Epidermal melanocyte (primary cell): ENCODE measurements around the gene CTIF.

ENCODE experiments used
- DNase-seq: peaks from one replicate; pipeline ENCODE4 v3.0.0; 2011; ENCODE audit warnings: low spot score; ENCODE audit not compliant: insufficient read length

The CTIF gene

DNA sequence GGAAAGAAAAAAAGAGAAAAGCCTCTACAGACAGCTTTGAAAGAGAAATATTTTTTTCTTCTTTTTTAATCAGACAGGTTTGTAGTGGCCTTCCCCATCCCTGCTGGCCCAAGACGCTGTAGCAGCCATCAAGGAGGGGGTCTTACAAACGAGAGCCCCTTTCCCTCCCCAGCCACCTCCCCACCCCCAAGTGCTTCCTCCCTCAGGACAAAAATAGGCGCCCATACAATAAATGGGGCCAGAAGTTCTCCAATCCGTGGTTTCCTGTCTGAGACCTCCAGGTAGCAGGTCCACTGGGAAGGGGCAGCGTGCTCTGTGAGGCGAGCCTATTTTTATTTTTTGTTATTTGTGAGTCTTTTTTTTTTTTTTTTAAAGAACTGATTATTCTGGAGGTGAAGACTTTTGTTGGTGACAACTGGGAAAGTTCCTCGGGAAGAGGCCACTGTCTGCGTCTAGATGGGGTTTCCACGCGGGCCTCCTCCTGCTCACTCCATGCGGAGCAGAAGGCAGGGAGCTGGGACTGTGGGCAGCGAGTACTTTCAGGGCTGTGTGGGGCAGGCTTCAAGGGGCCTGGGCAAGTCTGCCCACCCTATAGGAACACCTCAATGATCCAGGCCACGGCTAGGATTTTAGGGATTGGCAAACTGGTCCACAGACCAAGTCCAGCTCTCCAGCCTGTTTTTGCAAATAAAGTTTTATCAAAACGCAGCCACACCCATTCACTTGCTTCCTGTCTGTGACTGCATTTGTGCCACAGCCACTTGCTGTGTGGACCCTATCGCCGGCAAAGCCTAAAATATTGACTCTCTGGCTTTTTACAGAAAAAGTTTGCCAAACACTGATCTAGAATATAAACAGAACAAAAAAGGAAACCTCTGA is 139.6 kb downstream of the CTIF start:
- no peak for DNase-seq

DNA sequence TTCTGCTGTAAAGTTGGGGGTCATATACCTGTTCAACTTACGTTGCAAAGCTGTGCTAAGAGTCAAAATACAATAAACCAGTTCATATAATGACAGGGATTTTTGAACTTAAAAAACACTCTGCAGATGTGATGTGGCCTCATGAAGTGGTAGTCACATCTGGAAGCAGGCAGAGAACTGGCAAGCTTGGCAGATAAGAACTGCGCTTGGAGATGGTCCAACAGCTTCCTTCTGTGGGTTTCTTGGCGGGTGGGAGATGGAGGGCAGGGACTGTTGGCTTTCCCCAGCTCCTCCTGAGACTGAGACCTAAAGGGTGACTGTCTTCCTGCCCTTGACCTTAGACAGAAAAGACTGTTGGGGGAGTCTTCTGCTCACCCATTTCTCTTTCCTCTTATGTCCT is 140.4 kb downstream of the CTIF start:
- DNase-seq = no peak

DNA sequence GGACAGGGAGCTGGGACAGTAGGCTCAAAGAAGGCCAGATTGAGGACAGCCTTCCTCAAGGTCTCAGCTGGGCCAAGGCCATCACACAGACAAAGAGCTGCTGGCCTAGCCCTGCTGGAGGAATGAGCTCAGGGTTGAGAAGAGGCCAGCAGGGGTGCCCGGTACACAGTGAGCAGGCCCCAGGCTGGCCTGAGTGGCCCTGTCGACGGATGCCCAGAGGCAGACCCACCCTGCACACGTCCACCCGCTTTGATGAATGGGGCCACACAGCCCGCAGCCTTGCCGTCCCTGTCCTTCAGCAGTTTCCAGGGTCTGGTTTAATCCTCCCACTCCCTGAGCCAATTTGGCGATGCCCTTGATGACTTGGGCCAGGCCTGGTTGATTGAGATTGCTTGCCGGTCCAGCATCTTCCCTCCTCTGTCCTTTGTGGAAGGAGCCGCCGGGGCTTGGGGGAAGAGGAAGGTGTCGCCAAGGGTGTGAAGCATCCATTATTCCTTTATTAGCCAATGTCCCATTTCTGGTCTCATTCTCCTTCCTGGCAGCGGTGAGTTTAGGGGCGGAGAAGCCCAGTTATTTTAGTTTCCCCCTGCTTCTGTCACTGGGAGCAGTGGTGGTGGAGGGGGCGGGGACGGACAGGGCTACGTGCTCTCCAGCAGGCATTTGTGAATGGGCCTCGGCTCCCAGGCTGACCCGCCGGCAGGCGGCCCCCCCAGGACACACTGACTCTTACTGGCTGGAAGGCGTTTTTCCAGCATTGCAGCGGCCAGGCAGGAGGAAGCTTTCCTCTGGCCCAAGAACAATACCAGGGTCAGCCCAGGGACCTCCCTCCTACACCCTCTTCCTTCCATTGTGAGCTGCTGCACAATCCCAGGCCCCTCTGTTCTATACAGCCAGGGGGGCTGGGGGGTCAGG is 141.8 kb downstream of the CTIF start:
- no peak for DNase-seq

- DNase-seq = no peak
Measured at GRCh38 chr18:48682768-48683167, 143.9 kb downstream of the CTIF start.

- no peak for DNase-seq
Measured at GRCh38 chr18:48683197-48683596, 144.4 kb downstream of the CTIF start.

GRCh38 chr18:48683661-48684060 is 144.8 kb downstream of the CTIF start:
- DNase-seq = no peak

GRCh38 chr18:48687346-48688042 is 148.7 kb downstream of the CTIF start:
- no peak for DNase-seq

DNA sequence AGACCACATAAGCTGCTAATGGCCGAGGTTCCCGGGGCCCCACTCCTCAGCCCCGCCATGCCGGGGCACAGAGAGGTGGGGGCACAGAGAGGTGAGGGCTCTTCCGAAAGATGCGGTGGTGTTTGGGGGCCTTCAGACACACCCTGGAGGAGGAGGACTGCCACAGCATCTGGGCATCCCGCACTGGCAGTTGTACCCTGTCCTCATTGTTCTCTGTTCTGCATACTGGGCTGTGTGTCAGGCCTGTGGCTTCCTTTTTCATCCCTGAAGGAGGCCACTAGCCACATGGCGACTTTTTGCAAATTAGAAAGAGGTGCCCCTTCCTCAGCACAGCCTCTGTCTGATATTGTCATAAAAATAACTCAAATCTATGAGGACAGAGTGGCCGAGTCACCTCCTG is 150.1 kb downstream of the CTIF start:
- DNase-seq = no peak

GRCh38 chr18:48689548-48689947 is 150.7 kb downstream of the CTIF start:
- no peak for DNase-seq

DNA sequence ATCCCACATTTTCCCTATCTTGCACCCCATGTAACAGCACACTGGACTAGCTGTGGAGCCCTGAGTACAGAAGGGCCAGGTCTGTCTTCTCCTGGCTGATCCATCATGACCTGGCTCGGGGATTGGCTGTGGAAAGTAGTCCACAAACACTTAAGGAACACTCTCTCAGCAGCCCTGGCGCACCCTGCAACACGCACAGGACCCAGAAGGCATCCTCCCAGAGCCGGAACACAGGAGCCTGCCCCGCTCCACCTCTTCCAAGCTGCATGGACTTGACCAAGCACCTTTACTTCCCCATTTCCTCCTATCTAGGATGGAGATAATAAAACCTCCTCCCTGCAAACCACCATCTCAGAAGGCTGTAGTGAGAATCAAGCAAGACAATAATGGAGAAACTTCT is 151.7 kb downstream of the CTIF start:
- no peak for DNase-seq

GRCh38 chr18:48693006-48693405 is 154.2 kb downstream of the CTIF start:
- no peak for DNase-seq

DNA sequence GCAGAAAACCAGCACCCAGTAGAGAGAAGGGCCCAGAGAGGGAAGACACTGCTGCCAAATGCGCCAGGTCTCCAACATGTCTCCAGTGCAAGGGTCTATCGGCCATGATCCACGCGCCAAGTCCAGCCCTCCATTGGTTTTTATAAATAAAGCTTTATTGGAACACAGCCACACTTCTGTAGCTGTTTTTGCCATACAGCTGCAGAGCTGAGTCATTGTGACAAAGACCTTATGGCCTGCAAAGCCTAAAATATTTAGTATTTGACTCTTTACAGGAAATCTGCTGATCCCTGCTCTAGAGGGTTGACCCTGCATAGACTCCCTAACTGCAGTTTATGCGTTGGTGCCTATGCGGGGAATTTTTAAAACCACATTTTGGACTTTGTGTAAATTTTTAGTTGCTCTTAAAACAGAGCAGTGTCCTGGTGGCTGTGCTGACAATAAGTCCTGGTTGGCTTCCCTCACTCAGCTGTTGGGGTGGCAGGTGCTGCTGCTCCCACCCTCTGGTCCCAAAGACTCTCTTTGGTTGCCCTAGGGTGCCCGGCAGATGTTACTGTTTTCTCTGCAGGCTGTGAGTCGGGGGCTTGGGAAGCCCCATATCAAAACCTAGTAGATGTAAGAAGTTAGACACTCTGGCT is 154.9 kb downstream of the CTIF start:
- no peak for DNase-seq

DNA sequence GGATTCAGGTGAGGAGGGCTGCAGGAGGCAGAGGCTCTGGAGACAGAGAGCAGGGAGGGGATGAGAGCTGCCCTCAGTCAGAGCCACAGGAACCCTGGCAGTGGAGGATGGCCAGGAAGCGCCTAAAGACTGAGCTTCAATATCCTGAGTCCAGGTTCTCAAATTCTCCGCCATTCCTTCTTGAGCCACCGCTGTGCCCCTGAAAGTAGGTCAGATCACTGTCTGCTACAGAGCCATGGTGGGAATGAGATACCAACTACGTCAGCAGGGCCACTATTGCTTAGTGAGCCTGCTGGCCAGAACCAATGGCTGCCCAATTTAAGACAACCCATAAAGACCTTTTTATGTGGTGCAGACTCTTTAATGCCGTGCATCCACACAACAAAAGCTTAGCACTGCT is 155.5 kb downstream of the CTIF start:
- no peak for DNase-seq

DNA sequence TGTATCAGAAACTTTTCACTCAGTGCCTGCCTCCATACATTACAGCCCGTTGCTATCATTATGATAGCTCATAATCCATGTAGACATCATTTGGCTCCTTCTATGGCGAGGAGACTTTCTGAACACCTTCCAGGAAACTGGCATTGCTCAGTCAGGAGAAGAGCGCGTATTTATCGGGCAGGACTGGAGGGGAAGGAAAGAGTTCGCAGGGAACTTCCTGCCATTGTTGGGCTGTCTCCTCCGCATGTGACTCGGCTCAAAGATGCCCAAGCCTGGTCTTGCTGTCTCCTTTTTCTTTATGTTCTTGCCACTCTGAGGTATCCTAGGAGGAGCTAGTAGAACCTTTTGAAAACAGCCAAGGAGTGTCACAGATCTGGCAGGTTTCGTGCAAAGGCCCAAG is 156.8 kb downstream of the CTIF start:
- DNase-seq = no peak

- no peak for DNase-seq
Measured at GRCh38 chr18:48696218-48696617, 157.4 kb downstream of the CTIF start.

DNA sequence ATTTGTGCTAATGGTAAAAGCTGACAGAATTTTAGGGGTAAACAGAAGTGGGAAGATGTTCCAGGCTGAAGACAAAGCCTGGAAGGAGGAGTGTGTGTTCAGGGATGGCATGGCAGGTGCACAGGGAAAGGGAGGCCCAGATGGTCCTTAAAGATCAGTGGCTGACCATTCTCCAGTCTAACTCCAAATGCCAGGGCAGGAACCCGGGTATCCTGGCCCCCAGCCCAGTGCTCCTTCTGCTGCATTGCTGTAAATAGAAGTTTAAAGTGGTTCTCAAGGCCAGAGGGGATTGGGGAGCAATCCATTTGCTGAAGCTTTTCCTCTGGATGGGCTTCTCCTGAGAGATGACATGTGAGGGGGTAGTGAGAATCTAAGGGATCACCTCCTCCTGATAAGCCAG is 158.6 kb downstream of the CTIF start:
- no peak for DNase-seq

DNA sequence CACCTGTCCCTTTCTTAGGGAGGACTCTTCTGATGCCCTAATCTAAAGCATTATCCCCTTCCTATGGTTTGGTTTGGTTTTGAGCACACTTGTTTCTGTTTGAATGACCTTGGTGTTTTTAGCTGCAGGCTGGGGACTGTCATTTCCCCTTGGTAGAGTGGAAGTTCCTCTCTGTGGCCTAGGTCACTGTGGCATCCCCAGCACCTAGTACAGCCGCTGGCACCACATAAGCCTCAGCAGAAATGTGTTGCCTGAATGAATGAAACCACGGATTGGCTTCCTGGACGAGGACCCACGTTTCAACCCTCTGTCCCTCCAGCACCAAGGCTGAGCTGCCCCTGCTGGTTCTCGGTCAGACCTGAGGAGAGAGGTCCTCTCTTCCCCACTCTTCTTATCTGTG is 159.9 kb downstream of the CTIF start:
- DNase-seq = no peak

DNA sequence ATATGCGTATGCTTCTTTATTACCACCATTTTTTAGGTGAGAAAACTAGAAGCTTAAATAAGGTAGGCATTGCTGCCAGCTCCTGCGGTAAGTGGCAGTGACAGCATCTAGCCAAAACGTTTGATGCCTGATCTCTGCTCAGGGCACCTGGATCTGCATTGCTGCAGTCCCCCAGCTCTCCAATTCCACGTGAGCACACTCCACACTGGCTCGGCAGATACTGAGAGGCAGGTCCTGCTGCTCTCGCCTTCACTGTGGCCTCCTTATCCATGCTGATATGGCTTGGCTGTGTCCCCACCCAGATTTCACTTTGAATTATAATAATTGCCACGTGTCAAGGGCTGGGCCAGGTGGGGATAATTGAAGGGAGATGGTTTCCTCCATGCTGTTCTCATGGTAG is 160.9 kb downstream of the CTIF start:
- DNase-seq = no peak

- DNase-seq = no peak
Measured at GRCh38 chr18:48700446-48700845, 161.6 kb downstream of the CTIF start.

- DNase-seq = no peak
Measured at GRCh38 chr18:48702346-48703027, 163.7 kb downstream of the CTIF start.

GRCh38 chr18:48703028-48703386 is 164.2 kb downstream of the CTIF start:
- DNase-seq = no peak
